ENCODE results near the gene RPP30.
"Not testable (repeated sequence)": the region's sequence is repeated elsewhere in the genome, so short reads cannot be mapped to it uniquely, and the experiment has no call there.

RPP30 gene

GRCh38 chr10:90872648-90873020, 860 bp downstream of the RPP30 start:
- DNase-seq (ENCODE audit: low read depth), result no peak

GRCh38 chr10:90879062-90879461, 7.3 kb downstream of the RPP30 start:
- no peak for DNase-seq (ENCODE audit: low read depth)

GRCh38 chr10:90880059-90880719, 8.4 kb downstream of the RPP30 start:
- not testable (repeated sequence) for DNase-seq (ENCODE audit: low read depth)

GRCh38 chr10:90884431-90884830, 12.7 kb downstream of the RPP30 start:
- DNase-seq (ENCODE audit: low read depth), result no peak

- no peak for DNase-seq (ENCODE audit: low read depth)
Measured at GRCh38 chr10:90885176-90885575, 13.4 kb downstream of the RPP30 start.

- no peak for DNase-seq (ENCODE audit: low read depth)
Measured at GRCh38 chr10:90887555-90887954, 15.8 kb downstream of the RPP30 start.

GRCh38 chr10:90888387-90888786, 16.6 kb downstream of the RPP30 start:
- DNase-seq (ENCODE audit: low read depth), result no peak

- no peak for DNase-seq (ENCODE audit: low read depth)
Measured at GRCh38 chr10:90889636-90890035, 17.9 kb downstream of the RPP30 start.

GRCh38 chr10:90890347-90890746, 18.6 kb downstream of the RPP30 start:
- no peak for DNase-seq (ENCODE audit: low read depth)

- DNase-seq (ENCODE audit: low read depth), result no peak
Measured at GRCh38 chr10:90893190-90893589, 21.4 kb downstream of the RPP30 start.

- not testable (repeated sequence) for DNase-seq (ENCODE audit: low read depth)
Measured at GRCh38 chr10:90896916-90897315, 25.1 kb downstream of the RPP30 start.

GRCh38 chr10:90905925-90906324, 34.2 kb downstream of the RPP30 start:
- DNase-seq (ENCODE audit: low read depth), result no peak

- no peak for DNase-seq (ENCODE audit: low read depth)
Measured at GRCh38 chr10:90906596-90906995, 34.8 kb downstream of the RPP30 start.

GRCh38 chr10:90911133-90912051, 39.6 kb downstream of the RPP30 start:
- DNase-seq (ENCODE audit: low read depth), result peak; percentile 13

- DNase-seq (ENCODE audit: low read depth), result no peak
Measured at GRCh38 chr10:90912174-90912573, 40.4 kb downstream of the RPP30 start.

- no peak for DNase-seq (ENCODE audit: low read depth)
Measured at GRCh38 chr10:90912854-90913479, 41.2 kb downstream of the RPP30 start.

- DNase-seq (ENCODE audit: low read depth), result no peak
Measured at GRCh38 chr10:90913774-90914420, 42.1 kb downstream of the RPP30 start.

GRCh38 chr10:90914992-90915765, 43.4 kb downstream of the RPP30 start:
- DNase-seq (ENCODE audit: low read depth), result no peak

GRCh38 chr10:90915766-90916075, 43.9 kb downstream of the RPP30 start:
- no peak for DNase-seq (ENCODE audit: low read depth)

- no peak for DNase-seq (ENCODE audit: low read depth)
Measured at GRCh38 chr10:90916392-90917237, 44.8 kb downstream of the RPP30 start.

All from activated gamma-delta T cell treated with anti-CD3 and anti-CD28 coated beads, Interleukin-2, amount 50 U/mL, for 16 hours (primary cell).